ENCODE data around the gene JAKMIP2. TPM values are rescaled to one million over a fixed set of nuclear protein-coding genes. Genes with fewer than 3 reads are reported as not detected.

JAKMIP2 gene
- polyA plus RNA-seq, 1 donor from 2014 or later: 46.3 TPM

- H3K27me3 ChIP-seq (ENCODE audit: insufficient read depth, low read depth, low read length): no peaks in the 10 kb centered on the region
- no peaks in the 10 kb centered on the region for H4K20me1 ChIP-seq (ENCODE audit: insufficient read depth)
- H3K4me3 ChIP-seq (ENCODE audit: low read length): no peak overlapping the region
- no peak overlapping the region for H3K4me2 ChIP-seq (ENCODE audit: low read length)
- no peaks in the 10 kb centered on the region for H3K36me3 ChIP-seq (ENCODE audit: insufficient read depth, low read length)
- H3K9ac ChIP-seq (ENCODE audit: low read length): no peak overlapping the region
- no peaks in the 10 kb centered on the region for H3K79me2 ChIP-seq (replicated peaks; ENCODE audit: insufficient read depth, low read length)
- no peak overlapping the region for H3K27ac ChIP-seq (ENCODE audit: low read length)
- no peak for TF ChIP-seq RAD21 (conservative IDR thresholded peaks at IDR 0.05)
- no peaks in the 10 kb centered on the region for H3K9me3 ChIP-seq (ENCODE audit: low read length)
- no peaks in the 10 kb centered on the region for H3K9me2 ChIP-seq (ENCODE audit: insufficient read depth, low read length)
- H3F3A ChIP-seq (ENCODE audit: insufficient read depth, low read length, poor library complexity, severe bottlenecking): no peaks in the 10 kb centered on the region
- H2AFZ ChIP-seq (ENCODE audit: low read depth, low read length): no peak overlapping the region
These were observed 244.3 kb downstream of the JAKMIP2 start for GRCh38 chr5:147538236-147538635.

Other genes with a start within 250 kb of the JAKMIP2 start
- not detected in 2 replicates for gene SPINK1, start 48.9 kb upstream of the JAKMIP2 start, polyA plus RNA-seq
- not detected in 2 replicates for gene SCGB3A2, start 96.0 kb upstream of the JAKMIP2 start, polyA plus RNA-seq
- gene C5orf46, start 123.8 kb upstream of the JAKMIP2 start, polyA plus RNA-seq: not detected in 2 replicates